GM12878 (cell line): ENCODE data around the gene ZNF791. TPM values are rescaled to one million over a fixed set of nuclear protein-coding genes. Genes with fewer than 3 reads are reported as not detected.

Experiments used
- ATAC-seq: fragments of 200-7000 bp; cut with Tn5 transposase; 3 replicates; pipeline ENCODE4 v1.9.1; 2020; ENCODE audit warnings: mild to moderate bottlenecking, moderate library complexity
- BruUV-seq: library from RNA; stranded (reverse); fragments of 400-500 nt; replicated peaks from 2 replicates; lab custom pipeline; 2021; lab: Mats Ljungman, UMichigan
- CTCF ChIA-PET: fragments of 300-600 bp; sonication (Branson Sonifier 250); formaldehyde crosslinking; extraction: SDS; loops from one replicate; lab custom pipeline; 2021; ENCODE audit warnings: inconsistent platforms; lab: Yijun Ruan, JAX
- POLR2A ChIA-PET: fragments of 350-600 bp; formaldehyde crosslinking; extraction: SDS; loops from one replicate; lab custom pipeline; 2021; ENCODE audit warnings: inconsistent platforms; lab: Charles Lee
- RAD21 ChIA-PET: fragments of 300-600 bp; sonication (Branson Sonifier 250); formaldehyde crosslinking; loops from one replicate; lab custom pipeline; 2023; ENCODE audit warnings: antibody characterized with exemption; ENCODE audit not compliant: unreplicated experiment; lab: Charles Lee
- SMC1A ChIA-PET: fragments of 300-600 bp; sonication (Branson Sonifier 250); formaldehyde crosslinking; loops from one replicate; lab custom pipeline; 2023; ENCODE audit not compliant: unreplicated experiment, uncharacterized antibody; lab: Charles Lee
- DNase-seq: peaks from one replicate; pipeline ENCODE4 v3.0.0-alpha.2; 2011; ENCODE audit warnings: low read depth, low spot score
- FAIRE-seq: peaks from 3 replicates; lab custom pipeline; 2011; peaks lifted over from hg19 to GRCh38; lab: Jason Lieb, UNC
- H2AFZ ChIP-seq: 2 replicates; pipeline ENCODE4 v1.6.0; 2011; ENCODE audit warnings: low read depth, low read length, control low read depth; ENCODE audit not compliant: control insufficient read depth
- H3K27ac ChIP-seq: 2 replicates; pipeline ENCODE4 v1.5.1; 2011; ENCODE audit warnings: control low read depth; ENCODE audit not compliant: control insufficient read depth, insufficient read depth
- H3K27me3 ChIP-seq, 2 experiments: replicated peaks in 1 of 2; 2 replicates each; pipeline versions ENCODE4 v1.6.0 to v1.6.1; 2011; ENCODE audit warnings: low read length in 1 of 2; ENCODE audit not compliant: control insufficient read depth in 2 of 2, insufficient read depth in 2 of 2
- H3K36me3 ChIP-seq, 2 experiments: 2 replicates each; pipeline ENCODE4 v1.5.1; 2011; ENCODE audit warnings: low read length in 1 of 2; ENCODE audit not compliant: control insufficient read depth in 2 of 2, insufficient read depth in 2 of 2
- H3K4me1 ChIP-seq: 2 replicates; pipeline ENCODE4 v1.6.1; 2011; ENCODE audit warnings: mild to moderate bottlenecking, low read length, moderate library complexity, mixed read lengths; ENCODE audit not compliant: control insufficient read depth, insufficient read depth
- H3K4me2 ChIP-seq: 2 replicates; pipeline ENCODE4 v1.6.0; 2011; ENCODE audit warnings: control low read depth; ENCODE audit not compliant: control insufficient read depth, insufficient read depth
- H3K4me3 ChIP-seq: fragments of 200-600 bp; sonication (generic); 2 replicates; pipeline ENCODE4 v1.5.1; 2016
- H3K79me2 ChIP-seq: 2 replicates; pipeline ENCODE4 v1.6.0; 2011; ENCODE audit warnings: low read length; ENCODE audit not compliant: control insufficient read depth, insufficient read depth
- H3K9ac ChIP-seq: 2 replicates; pipeline ENCODE4 v1.8.0; 2011; ENCODE audit warnings: low read length, control low read depth, mixed read lengths; ENCODE audit not compliant: control insufficient read depth, insufficient read depth
- H3K9me3 ChIP-seq: replicated peaks from 3 replicates; pipeline ENCODE4 v1.5.1; 2011; ENCODE audit warnings: mild to moderate bottlenecking, low read length; ENCODE audit not compliant: control insufficient read depth, insufficient read depth
- H4K20me1 ChIP-seq: 2 replicates; pipeline ENCODE4 v1.6.0; 2011; ENCODE audit not compliant: control insufficient read depth, insufficient read depth
- E2F4 ChIP-seq: IDR thresholded peaks from 2 replicates; pipeline ENCODE4 v1.6.1; 2012; ENCODE audit warnings: low read depth, low read length, improper control_type of control experiment
- GABPA ChIP-seq: IDR thresholded peaks from 2 replicates; pipeline ENCODE4 v1.6.1; 2014; ENCODE audit warnings: antibody characterized with exemption, low read depth, mild to moderate bottlenecking, inconsistent platforms
- JUND ChIP-seq: IDR thresholded peaks from 2 replicates; pipeline ENCODE4 v1.6.1; 2012; ENCODE audit warnings: low read depth, mild to moderate bottlenecking, low read length, improper control_type of control experiment, moderate library complexity
- KLF5 ChIP-seq: fragments of 450-650 bp; IDR thresholded peaks from 2 replicates; pipeline ENCODE4 v1.6.1; 2014; ENCODE audit warnings: mild to moderate bottlenecking; ENCODE audit not compliant: partially characterized antibody
- MEF2A ChIP-seq: IDR thresholded peaks from 2 replicates; pipeline ENCODE4 v1.6.1; 2011; ENCODE audit warnings: low read depth, mild to moderate bottlenecking, low read length, moderate library complexity; ENCODE audit not compliant: insufficient read depth
- NRF1 ChIP-seq: conservative IDR thresholded peaks from 2 replicates; pipeline ENCODE4 v1.6.1; 2011; ENCODE audit warnings: mild to moderate bottlenecking, low read depth, low read length, improper control_type of control experiment
- PBX3 ChIP-seq: IDR thresholded peaks from 2 replicates; pipeline ENCODE4 v1.6.1; 2011; ENCODE audit warnings: mild to moderate bottlenecking, low read depth, low read length, moderate library complexity; ENCODE audit not compliant: insufficient replicate concordance
- POLR2A ChIP-seq: IDR thresholded peaks from 2 replicates; pipeline ENCODE4 v1.6.1; 2011; ENCODE audit warnings: low read depth, mild to moderate bottlenecking, low read length
- PRDM15 ChIP-seq: fragments of 450-650 bp; formaldehyde crosslinking; IDR thresholded peaks from 2 replicates; pipeline ENCODE4 v1.4.0; 2020; ENCODE audit warnings: mild to moderate bottlenecking, moderate library complexity
- STAT3 ChIP-seq: IDR thresholded peaks from 2 replicates; pipeline ENCODE4 v1.6.1; 2011; ENCODE audit warnings: low read depth, low read length, improper control_type of control experiment
- TCF3 ChIP-seq: IDR thresholded peaks from 2 replicates; pipeline ENCODE4 v1.6.1; 2012; ENCODE audit warnings: low read depth, mild to moderate bottlenecking, low read length, borderline replicate concordance; ENCODE audit not compliant: insufficient read depth
- WGBS: methylation state at CpG from one replicate; pipeline ENCODE4 v1.1.6; 2016; ENCODE audit warnings: low lambda C conversion rate; ENCODE audit not compliant: insufficient replicate concordance, insufficient coverage; ENCODE audit errors: missing lambda C conversion rate; 5-methylcytosine and 5-hydroxymethylcytosine counted together
- in situ Hi-C: fragments of 300-500 bp; cut with MboI; formaldehyde crosslinking; loops from 9 replicates; pipeline ENCODE4 v1.14.3; 2018; ENCODE audit warnings: mixed read lengths
- intact Hi-C: fragments of 100-400 bp; cut with micrococcal nuclease; formaldehyde crosslinking; loops from one replicate; pipeline ENCODE4 v1.14.2; 2022; ENCODE audit not compliant: unreplicated experiment
- polyA plus RNA-seq, 11 experiments: library from polyadenylated mRNA; depleted of rRNA in 4 of 11; unstranded in 6 of 11; stranded (reverse) in 5 of 11; fragments of >200 nt; fragmentation: Nextera tagmentation in 4 of 11; fragmentation: Illumina TruSeq in 1 of 11; extraction: Ambion mirVana in 4 of 11; extraction: Trizol in 1 of 11; gene quantifications; 1 replicate in 1 of 11; 2 replicates in 10 of 11; pipeline versions ENCODE4 v1.2.1 to v1.2.3, GENCODE V29; 2011 to 2016; ENCODE audit warnings: inconsistent platforms in 2 of 11, missing spikeins in 2 of 11, low read depth in 1 of 11
- total RNA-seq, 4 experiments: library from RNA; depleted of rRNA in 3 of 4; stranded (reverse); fragments of >200 nt in 3 of 4; fragmentation: Illumina TruSeq in 1 of 4; extraction: Trizol in 1 of 4; gene quantifications; 2 replicates each; pipeline versions ENCODE4 v1.2.1 to v1.2.3, GENCODE V29; 2013 to 2021

The ZNF791 gene
- total and polyA plus RNA-seq, 10 of the 15 experiments (the other 5 are each of a cell fraction or from before 2014, with no cell fraction given) = 7.5 to 24.0 (median 11.8) TPM

GRCh38 chr19:12629215-12629614, 18.5 kb downstream of the ZNF791 start:
- Histone ChIP-seq H3K4me3 (no peak overlapping the region), H4K20me1 (no peaks in the 10 kb centered on the region), H3K9me3 (peaks cover 38% of the 10 kb centered on the region), H3K9ac (no peak overlapping the region), H3K79me2 (no peaks in the 10 kb centered on the region), H3K27ac (no peak overlapping the region), H3K4me2 (no peak overlapping the region), H3K27me3 (no peaks in the 10 kb centered on the region), H3K4me1 (no peaks in the 10 kb centered on the region), H3K36me3 (peaks cover 10 to 33% of the 10 kb centered on the region in 2 experiments), H2AFZ (no peak overlapping the region)
- in situ Hi-C loops (no loop called here), intact Hi-C loops (no loop called here)
- BruUV-seq = TSS peak; percentile 61
- FAIRE-seq = no peak
- RAD21 ChIA-PET = no interaction called here
- WGBS = 96% methylated on average over 7 of the region's 7 CpGs
- SMC1A ChIA-PET = no interaction called here
- TF ChIP-seq E2F4 = no peak
- no peak for TF ChIP-seq NRF1
- no peak for TF ChIP-seq MEF2A
- no peak for TF ChIP-seq PRDM15 (CRISPR knock-in tag)
- TF ChIP-seq STAT3 = no peak
- no peak for TF ChIP-seq PBX3
- TF ChIP-seq TCF3 = no peak
- TF ChIP-seq GABPA = no peak
- no peak for TF ChIP-seq POLR2A
- TF ChIP-seq KLF5 = no peak
- TF ChIP-seq JUND = no peak
- DNase-seq = no peak
- no peak for ATAC-seq
- CTCF ChIA-PET = no interaction called here
- POLR2A ChIA-PET = no interaction called here
